HG03060 (cell line): ENCODE results near the gene EYA4.

Experiments
- ATAC-seq: cut with Tn5 transposase; IDR thresholded peaks from one replicate; pipeline ENCODE4 v1.9.1; 2021; ENCODE audit warnings: low read depth, moderate number of reproducible peaks; ENCODE audit not compliant: unreplicated experiment

EYA4 gene

GRCh38 chr6:133502441-133503335 is 261.5 kb downstream of the EYA4 start:
- ATAC-seq, result no peak

DNA sequence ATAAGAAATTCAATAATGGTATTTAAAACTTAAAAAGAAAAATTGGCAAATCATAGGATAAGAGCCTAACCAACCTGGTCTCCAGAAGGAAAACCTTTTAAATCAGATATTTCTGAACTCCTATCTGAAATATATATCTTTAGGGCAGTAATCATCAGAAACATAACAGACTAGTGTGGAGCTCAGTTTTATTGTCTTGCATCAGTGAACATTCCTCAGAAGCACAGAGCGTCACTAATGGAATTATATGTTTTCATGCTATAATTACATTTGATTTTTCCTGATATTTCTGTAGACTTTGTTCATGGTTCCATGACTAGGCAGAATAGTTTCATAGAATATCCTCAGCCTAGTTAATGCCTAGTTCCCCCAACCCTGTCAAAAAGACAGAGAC is 262.2 kb downstream of the EYA4 start:
- no peak for ATAC-seq

DNA sequence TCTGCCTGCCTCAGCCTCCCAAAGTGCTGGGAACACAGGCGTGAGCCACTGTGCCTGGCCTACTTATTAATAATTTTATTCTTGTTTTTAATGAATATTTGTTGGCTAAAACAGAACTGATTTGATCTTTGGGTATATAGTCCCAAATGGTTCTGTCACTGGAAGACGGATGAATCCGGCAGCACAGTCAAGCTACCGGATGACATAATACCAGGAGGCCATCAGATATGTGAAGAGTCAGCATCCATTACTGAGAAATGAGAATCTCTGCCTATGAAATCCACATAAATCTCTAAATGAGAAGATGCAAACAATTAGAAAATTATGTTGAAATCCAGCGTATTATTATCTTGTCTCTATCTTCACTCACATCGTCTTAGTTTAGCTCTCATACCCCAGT is 263.0 kb downstream of the EYA4 start:
- ATAC-seq, result no peak

DNA sequence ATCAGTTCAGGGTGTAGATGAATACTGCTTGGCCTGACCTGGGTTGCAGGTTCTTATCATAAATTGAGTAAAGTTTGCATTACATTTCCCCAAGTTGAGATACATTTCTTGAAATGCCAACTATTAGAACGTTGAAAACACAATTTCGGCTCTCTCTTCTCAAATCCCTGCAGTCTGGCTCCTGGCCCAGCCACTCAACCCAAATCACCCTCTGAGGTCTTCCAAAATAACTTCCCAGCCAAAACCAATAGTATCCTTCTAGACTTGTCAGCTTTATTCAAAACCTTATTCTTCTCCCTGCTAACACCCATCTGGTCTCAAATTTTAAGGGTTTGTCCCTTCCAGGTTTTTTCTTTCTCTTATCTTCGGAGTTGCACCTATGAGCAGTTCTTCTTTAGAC is 263.6 kb downstream of the EYA4 start:
- no peak for ATAC-seq

GRCh38 chr6:133505681-133506080 is 264.5 kb downstream of the EYA4 start:
- ATAC-seq, result no peak

DNA sequence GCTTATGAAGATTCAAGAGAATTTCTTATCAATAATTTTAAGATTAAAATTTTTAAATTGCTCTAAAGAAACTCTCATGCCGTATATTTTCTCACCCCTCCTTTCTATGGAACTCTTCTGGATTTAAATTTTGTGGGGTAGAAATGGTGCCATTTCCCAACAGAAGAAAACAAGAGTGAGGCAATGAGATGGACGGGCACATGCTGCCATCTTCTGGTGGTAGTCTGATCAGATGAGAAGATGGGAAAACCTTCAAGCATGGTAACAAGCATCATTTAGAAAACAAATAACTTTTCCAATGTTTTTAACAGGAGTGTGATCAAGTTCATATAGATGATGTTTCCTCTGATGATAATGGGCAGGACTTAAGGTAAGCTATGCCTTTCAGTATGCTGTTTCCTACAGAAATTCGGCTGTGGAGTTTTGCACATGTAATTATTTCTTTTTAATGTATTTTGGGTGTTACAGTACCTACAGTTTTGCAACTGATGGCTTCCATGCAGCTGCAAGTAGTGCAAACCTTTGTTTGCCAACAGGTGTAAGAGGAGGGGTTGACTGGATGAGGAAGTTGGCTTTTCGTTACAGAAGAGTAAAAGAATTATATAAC is 271.4 kb downstream of the EYA4 start:
- no peak for ATAC-seq

- ATAC-seq, result no peak
These were observed 282.7 kb downstream of the EYA4 start for GRCh38 chr6:133523816-133524215.

DNA sequence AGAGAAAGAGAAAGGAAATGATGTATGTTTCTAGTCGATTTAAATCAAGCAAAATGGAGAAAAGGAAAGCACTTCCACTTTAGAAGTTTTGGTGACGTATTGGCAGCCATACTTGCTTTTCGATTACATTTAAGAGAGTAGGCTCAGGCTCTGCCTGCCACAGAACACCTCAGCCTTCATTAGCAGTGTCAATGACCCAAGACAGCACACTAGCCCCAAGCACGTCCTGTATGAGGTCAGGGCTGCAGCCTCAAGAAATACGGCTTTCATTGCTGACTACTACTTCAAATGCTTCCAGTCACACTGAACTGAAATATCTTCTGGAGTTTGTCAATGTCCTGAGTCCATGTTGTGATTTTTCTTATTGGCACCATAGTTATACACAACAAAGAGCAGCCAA is 285.3 kb downstream of the EYA4 start:
- ATAC-seq, result no peak

DNA sequence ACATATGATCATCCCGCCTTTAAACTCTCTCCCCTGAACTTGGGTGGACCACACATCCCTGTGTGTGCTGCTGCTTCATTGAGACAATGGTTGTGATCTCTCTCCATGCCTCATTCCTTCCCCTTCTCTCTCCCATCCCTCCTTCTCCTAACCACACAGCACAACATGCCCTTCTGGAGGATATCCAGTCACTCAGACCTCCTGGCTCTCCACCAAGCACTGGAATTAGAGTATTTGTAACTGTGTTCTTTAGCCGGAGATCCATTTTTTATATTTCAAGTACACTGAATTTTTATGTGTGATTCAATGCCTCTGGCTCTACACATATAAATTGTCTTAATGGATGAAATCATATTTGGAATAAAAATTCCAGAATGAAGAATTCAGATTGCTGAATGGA is 287.4 kb downstream of the EYA4 start:
- ATAC-seq, result no peak

GRCh38 chr6:133532908-133533307 is 291.8 kb downstream of the EYA4 start:
- no peak for ATAC-seq

DNA sequence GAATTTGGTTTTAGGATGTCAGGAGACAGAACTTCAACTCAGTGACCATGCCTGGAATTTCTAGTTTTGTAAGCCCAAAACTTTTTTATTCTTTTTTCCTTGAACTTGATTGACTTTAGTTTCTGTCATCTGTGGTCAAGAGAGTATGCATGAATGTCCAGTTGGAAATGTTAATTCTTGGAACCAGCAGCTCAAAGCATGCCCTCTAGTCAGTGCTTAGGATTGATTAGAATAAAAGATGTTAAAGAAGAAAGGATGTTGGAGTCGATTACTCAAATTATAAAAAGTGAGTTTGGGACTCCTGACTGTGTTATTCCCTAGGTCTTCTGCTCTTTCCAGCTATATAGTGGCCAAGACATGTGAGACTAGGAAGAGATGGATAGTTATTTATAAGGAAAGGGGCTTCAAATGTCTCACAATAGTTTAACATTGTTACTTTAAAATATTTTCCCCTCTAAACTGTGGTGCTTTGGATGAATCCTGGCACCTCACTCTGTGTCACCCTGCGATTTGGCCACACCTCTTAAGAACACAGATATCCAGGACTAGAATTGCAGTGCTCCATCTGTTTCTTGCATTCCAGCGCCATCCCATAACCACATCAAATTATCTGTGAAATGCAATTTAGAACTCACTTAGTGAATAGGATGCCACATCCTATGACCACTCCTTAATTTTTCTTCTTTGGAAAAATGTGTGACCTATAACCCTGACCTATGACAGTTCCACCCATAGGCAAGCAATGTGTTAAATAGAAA is 298.5 kb downstream of the EYA4 start:
- no peak for ATAC-seq

DNA sequence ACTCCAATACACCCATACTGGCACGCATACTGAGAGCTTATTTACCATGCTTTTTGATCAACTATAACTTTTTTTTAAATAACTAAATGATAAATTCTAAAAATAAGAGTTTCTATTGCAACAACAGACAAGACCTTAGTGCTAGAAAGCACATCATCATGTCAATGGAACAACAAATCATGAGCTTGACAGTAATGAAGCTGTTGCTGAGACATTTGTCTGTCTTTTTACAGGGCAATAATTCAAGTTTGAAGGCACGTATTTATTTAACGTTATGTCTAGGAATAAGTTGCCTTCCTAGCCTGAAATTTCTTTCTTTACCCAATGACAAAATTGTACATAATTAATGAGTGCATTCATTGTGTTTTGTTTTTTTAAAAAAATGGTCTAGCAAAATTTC is 299.2 kb downstream of the EYA4 start:
- no peak for ATAC-seq

- no peak for ATAC-seq
These were observed 299.9 kb downstream of the EYA4 start for GRCh38 chr6:133541040-133541439.

- ATAC-seq, result no peak
These were observed 301.1 kb downstream of the EYA4 start for GRCh38 chr6:133542056-133542821.

GRCh38 chr6:133544419-133544818 is 303.3 kb downstream of the EYA4 start:
- no peak for ATAC-seq

- no peak for ATAC-seq
These were observed 304.9 kb downstream of the EYA4 start for GRCh38 chr6:133546098-133546497.

DNA sequence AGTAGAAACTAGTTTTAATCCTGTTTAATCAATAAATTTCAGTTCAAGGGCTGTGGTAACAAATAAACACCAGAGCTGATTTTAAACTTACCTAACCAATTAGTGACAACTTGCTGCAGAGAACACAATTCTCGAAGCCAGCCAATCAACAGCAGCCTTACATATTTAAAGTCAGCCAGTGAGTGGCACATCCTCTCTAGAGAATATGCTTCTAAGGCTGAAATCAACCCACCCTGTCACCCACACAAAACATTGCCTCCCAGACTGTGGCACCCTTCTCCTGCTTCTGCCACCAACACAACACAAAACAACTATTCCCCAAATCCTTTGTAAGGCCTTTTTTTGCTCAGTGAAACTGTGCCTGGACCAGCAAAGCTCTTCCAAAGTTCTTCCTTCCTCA is 306.0 kb downstream of the EYA4 start:
- no peak for ATAC-seq

- ATAC-seq, result no peak
These were observed 307.4 kb downstream of the EYA4 start for GRCh38 chr6:133548423-133549159.

DNA sequence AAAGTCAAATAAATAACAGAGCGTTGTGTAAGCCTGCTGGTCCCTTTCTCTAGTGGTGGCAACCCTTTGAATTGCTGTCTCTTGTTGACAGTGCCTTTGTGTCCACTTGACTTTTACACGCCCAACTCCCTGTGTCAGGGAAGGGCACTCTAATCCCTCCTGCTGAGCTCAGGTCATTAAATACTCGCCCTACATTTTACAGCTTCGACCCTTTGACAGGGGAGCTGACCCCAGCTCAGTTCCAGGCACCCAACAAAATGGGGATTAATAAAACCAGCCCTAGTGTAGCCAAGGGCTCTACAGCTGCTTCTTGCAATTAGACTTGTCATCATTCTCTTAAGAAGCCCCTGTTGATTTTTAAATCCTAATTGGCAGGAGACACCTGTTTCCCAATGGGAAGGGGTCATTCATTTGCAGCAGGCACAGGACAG is 308.2 kb downstream of the EYA4 start:
- no peak for ATAC-seq

GRCh38 chr6:133550026-133550425 is 308.9 kb downstream of the EYA4 start:
- no peak for ATAC-seq
